HG03196 (cell line): ENCODE results near the gene RPTOR.
"Not testable (repeated sequence)": the region's sequence is repeated elsewhere in the genome, so short reads cannot be mapped to it uniquely, and the experiment has no call there.

Experiments used
- ATAC-seq: cut with Tn5 transposase; IDR thresholded peaks from one replicate; pipeline ENCODE4 v1.9.1; 2021; ENCODE audit not compliant: unreplicated experiment

RPTOR gene

DNA sequence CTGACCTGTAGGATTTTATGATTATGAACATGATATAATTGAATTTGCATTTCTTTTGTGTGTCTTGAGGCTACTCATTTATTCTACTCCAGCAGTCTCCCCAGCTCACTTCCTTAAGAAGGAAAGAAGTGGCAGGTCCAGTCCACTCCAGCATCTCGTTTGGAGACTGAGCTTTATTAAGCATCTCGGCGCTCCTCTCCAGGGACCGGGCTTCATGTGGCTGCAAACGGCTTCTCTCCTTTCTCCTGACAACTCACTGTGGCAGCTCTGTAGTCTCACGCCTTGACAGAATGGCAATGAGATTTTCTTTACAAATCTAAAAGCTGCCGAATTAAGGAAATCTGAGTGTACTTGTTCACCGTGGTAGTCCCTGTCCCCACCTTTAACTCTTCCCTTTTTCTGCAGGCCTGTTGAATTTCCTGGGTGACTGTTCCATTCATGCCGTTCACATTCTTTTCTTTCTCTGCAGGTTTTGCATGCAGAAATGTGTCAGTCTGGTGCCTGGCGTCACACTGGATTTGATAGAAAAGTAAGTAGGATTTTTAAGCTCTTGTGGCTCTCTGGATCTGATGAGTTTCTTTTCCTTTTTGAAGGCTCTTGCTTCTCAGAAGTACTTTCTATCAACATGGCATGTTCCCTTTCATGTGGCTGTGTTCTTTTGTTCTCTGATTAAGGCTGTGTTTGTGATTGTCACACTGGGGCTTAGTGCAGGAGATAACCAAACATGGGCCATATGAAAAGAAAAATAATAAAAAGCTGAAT, 246.5 kb downstream of the RPTOR start:
- no peak for ATAC-seq

DNA sequence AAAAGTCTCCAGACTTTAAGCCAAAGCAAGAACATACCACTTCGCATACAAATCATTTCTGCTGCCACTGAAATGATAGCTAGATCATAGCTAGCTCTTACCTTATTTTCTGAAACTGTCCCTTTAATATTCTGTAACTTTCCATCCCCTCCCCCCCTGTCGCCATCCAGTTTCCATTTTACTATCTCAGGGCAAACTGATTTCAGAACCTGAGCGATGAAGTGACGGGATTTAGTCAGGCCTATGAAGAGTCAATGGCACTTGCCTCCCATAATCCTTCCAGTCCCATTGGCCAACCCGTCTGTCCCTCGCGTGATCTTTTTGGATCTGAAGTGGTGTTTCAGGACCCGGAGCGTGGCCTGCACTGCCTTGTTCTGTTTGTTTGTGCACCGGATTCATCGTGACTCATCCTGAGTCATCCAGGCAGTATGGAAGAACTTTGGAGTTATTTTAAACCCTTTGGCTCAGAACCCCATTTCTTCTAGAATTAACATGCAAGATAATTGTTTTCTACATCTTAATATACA, 247.2 kb downstream of the RPTOR start:
- no peak for ATAC-seq

DNA sequence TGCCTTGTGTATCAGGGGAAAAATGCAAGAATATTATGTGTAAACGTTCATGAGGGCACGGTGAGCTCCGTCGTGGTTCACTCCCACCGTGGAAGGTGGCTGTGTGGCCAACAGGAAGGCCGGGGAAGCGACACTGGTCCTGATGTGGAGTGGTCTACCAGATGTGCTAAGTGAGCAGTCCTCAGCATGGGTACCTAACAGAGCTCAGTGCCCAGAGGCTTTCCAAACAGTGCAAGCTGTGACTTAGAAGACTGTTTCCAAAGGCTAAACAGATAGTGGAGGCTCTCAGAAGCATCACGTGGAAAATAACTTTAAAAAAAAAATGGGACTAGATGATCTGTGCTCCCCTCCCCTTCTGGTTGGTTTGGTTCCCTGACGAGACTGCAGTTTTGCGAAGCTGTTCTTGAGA, 247.7 kb downstream of the RPTOR start:
- ATAC-seq: no peak

DNA sequence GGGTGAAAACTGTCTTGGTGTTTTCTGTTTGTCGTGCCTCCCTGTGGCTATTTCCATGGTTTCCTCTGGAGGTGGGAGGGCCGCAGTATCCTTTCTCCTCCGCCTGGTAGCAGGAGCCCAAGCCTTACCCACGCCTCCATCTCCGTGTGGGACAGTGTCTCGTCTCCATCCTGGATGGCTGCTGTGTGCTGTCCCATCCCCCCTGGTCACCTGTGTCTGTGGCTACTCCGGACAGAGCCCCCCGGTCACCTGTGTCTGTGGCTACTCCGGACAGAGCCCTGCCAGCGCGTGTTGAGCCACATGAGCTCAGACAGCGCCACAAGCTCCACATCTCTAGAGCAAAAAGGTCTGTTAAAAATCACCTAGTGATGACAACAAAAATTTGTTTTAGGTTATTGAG, 248.8 kb downstream of the RPTOR start:
- no peak for ATAC-seq

DNA sequence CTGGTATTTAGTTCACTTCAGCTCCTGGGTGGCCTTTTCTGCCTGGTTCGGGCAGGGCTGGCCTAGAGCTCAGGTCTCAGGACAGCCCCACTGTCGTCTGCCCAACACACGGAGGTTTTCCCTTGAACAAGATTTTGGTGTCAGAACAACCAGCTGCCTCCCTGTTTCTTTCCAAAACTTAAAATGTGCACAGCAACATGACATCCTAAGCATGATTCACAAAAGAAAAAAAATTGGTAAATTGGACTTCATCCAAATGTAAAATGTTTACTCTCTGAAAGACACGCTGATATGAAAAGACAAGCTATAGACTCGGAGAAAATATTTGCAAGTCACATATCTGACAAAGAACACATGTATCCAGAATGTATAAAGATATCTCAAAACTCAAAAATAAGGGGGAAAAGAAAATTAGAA, 249.2 kb downstream of the RPTOR start:
- ATAC-seq: no peak

DNA sequence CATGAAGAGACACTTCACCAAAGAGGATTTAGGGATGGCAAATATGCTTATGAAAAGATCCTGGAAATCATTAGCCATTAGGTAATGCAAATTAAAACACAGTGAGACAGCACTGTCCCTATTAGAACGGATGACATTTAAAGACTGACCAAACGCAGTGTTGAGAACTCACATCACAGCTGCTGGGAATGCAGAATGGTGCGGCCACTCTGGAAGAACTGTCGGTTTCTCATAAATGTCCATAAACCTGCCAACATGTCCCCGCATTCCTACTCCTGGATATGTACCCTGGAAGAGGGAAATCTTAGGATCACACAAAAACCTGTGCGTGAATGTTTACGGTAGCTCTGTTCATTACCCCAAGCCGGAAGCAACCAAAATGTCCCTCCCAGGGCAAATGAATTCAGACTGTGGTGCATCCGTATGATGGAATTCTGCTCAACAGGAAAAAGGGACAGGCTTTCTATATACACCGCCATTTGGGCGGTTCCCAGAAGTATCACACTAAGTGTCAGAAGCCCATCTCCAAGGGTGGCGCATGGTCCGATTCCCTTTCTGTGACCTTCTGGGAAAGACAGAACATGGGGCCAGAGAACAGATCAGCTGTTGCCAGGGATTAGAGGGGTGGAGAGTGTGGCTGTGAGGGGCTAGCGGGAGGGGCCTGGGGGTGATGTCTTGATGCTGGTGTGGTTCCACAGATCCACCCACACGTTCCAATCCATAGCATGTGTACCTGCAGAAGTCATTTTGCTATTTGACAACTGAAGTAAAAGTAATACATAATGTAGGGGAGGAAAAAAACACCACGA, 249.8 kb downstream of the RPTOR start:
- ATAC-seq: no peak

DNA sequence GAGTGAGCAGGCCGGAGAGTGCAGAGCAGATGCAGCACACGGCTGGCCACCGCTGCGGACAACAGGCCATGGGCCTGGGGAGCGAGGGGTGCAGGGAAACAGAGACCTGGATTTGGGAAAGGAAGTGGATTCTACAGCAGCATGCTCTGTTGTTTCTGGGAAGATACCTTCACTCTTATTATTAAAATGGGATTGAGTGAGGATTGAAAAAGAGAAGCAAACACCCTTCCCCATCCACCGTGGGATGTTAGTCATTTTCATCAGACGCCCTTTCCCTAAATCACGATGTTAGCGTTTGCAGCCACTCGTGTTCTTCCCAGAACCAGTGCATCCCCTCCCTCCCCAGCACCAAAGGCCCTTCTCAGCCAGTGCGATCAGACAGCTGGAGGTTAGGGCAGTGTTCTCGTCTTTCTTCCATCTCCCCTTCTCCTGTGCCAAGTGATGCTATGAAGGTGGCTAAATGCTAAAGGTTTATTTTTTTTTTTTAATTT, 250.5 kb downstream of the RPTOR start:
- no peak for ATAC-seq

DNA sequence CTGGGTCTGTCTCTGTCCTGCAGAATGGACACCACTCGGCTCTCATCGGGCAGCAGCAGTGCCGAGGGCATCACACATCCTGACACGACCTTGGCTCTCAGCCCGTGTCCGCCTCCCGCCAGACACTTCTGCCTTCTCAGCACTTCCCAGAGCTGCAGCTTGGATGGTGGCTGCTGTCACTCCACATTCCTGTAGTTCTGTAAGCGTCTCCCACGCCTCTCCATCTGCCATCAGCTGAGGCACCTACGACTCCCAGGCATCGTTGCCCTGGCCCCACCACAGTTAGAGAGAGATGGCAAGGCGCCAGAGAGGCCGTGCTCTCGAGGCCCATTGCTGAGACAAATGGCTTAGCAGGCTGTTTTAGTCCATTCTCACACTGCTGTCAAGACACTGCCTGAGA, 251.1 kb downstream of the RPTOR start:
- no peak for ATAC-seq

DNA sequence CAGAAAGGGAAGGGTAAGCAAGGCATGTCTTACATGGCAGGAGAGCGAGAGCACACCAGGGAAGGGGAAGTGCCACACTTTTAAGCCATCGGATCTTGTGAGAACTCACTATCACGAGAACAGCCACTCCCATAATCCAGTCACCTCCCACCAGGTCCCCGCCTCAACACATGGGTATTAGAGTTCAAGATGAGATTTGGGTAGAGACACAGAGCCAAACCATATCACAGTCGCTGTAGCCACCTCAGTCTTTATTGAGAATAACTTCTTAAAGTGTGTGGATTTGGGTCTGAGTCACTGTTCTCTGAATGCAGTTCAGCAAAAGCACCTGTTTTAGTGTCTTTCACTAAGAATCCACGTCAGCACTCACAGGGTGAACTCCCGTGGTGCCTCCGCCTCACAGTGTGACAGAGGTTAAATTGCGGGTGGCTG, 251.8 kb downstream of the RPTOR start:
- no peak for ATAC-seq

DNA sequence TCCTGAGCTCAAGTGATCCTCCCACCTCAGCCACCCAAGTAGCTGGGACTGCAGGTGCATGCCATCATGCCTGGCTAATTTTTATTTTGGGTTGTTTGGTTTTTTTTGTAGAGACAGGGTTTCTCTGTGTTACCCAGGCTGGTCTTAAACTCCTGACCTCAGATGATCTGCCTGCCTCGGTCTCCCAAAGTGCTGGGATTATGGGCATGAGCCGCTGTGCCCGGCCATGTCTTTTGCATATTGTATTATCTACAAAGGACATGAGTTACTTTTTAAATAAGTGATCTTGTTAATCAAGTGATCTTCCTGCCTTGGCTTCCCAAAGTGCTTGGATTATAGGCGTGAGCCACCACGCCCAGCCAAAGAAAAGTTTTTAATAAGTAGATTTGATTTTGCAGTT, 252.6 kb downstream of the RPTOR start:
- not testable (repeated sequence) for ATAC-seq

DNA sequence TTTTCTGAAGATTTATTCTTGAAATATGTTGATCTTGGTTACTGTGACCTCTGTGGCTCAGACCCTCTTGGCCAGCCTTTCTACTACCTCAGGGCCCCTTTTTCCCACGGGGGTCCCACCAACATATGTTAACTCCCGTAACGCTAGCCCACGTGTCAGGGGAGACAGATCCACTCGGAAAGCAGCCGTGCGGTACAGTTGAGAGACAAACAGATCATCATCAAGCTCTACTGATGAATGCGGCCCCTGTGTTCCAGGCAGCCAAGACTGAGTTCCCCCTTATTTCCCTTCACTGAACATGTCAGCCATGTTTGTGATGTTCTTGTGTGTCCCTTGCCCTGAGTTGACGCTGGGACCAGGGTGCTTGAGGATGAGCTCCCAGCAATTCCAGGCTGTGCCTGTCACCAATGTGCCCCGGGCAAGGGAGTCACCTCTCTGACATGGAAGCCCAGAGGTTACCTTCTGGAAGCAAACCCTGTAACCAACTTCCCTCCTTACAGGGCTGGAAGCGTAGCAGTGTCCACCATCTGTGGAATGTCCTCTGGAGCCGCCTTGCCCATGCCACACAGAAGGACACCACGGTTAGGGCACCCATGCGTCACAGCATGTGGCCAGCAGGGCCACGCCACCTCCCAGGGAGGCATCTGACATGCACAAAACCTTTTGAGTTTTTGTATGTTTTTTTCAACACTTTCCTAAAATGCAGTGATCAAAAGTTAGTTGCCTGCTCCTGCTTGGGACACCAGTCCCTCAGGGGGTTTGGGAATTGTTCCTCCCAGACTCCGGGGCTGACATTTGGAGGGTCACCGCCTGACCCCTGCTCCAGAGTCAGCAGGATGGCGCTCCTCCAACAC, 253.3 kb downstream of the RPTOR start:
- no peak for ATAC-seq

DNA sequence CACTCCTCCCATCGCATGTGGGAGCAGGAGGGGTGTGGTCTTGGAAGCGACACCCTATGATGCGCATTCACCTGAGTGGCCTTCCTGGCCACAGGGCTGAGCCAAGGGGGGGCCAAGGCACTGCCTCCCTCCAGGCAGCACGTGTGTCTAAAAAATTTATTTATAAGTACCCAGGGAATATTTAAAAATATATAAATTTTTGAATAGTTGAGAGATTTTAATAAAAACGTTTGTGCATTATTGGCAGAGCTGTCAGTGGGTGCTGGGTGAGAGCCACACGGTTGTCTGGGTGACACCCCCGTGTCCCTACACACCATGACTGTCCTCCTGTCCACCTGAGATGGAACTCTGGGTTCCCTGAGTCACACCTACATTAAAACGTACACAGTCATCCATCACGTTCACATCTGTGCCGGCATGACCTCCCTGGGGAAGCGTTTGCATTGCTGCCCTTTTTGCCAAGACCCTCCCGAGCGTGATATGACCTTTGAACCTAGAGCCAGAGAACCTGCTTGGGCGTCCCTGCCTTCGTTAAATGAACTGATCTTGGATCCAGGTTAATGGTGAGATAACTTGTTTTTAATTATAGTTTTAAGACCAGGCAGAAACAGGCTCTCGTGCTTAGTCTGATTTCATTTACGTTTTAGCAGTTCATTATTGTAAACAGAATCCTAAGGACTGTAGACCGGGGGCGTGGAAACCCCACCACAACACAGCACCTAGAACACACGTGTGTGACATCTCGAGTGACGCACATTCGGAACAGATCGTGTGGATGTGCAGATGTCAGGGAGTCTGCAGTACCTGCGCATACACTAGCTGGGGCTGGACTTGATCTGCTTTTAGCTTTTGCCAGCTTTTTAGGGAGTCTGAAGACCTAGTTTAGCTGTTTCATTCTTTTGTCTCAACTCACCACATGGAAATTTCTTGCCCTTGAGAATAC, 254.2 kb downstream of the RPTOR start:
- ATAC-seq: no peak

DNA sequence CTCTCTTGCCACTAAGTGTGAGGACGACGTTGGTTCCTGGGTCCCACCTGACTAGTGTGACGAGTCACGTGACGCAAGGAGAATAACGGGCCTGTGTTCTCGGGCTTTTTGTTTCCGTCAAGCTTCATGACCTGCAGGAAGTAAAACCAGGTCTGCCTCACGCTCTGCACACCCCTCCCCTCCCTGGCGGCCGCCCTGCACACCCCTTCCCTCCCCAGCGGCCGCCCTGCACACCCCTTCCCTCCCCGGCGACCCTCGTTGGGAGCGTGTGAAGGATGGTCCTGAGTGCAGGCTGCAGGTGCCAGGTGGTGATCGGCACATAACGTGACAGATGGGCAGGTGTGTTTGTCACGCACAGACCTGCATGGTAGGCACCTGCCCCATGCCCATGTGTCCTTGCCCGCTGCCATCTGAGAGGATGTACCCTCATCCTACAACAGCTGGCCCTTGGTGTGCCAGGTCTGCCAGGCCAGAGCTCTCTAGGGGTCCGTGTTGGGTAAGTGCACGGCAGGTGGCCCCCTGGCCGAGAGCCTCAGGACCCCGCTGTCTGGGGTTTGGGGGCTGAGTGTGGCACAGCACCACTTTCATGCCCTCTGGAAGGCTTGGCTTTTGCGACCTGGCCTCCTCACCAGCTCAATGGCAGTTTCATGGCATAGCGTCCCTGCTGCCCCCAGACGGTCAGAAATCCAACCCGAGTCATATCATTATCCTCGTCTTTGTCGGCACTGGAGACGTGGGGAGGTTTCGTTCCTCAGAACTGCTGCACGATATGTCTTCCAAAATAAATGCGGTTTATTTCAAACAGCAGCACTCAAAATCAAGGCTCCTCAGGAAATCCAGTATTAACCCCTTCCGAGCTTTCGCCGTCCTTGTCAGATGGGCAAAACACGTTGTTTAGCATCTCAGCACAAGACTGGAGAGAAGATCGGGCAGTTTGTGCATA, 255.2 kb downstream of the RPTOR start:
- ATAC-seq: no peak

DNA sequence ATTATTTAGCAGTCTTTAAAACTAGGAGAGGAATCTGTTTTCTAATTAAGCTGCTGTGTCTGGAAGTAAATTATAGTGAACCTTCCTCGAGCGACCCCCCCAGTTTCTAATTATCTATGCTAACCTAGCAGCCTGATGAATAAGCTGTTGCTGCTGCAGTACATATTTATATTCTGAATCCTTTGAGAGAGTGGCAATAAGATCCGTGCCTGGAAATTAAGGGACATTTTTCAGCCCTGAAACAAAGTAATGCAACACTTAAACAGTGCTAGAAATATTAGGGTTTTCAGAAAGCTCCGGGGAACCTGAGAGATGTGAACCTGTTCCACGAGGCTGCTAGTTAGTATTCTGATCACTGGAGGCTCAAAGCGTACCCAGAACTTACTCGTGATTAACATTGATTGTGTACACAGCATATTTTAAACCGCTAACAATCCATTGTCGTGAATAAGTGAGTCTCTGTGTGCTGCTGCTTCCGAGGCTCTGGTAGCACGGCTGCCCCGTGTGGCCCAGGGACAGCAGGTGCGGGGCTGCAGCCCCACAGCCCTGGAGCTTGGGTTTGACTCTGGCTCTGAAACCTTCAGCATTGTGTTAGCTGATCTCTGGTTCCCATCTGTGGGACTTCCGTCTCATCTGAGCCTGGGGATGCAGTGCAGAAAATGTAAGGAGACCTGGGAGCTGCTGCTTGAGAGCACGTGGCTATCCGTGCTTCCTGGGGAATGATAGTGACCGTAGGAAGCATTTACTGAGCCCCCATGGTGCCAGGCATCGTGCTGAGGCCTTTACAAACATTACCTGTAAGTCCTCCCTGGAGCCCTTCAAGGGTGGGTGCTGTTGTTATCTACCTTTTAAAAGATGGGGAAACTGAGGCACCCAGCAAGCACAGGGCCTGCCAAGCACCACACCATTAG, 256.1 kb downstream of the RPTOR start:
- ATAC-seq: no peak

DNA sequence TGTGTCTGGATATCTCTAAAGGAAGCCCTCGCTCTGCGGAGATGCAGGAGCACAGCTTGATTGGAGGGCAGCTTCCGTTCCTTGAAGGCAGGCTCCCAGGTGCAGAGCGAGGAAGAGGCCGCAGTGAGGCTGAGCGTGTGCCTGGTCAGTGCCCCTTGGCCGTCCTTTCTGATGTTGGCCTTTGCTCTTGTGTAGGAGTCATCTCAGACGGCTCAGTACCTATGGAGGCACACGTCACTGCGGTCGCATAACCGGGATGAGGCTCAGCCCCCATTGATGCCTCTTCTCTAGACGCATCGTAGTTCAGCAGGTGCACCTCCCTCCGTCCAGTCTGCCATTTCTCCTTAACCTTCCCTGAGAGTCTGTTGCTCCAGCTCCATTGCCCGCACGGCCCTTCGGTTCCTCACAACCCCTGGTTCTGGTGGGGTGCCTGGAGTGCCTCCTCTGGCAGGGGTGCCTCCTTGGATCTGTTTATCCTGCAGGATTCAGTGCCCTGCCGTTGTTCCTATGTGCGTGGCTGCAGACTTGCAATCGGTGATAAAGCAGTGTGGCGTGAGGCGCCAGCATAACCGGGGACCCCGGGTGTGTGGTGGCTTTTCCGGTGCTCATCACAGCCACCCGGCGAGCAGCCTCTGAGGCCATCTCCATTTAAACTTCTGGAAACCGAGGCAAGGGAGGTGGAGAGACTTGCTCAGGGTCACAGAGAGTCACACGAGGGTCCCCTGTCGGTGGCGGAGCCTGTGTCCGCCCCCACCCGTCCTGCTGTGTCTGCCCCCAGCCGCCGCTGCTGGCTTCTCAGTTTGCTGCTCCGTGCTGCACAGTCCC, 258.2 kb downstream of the RPTOR start:
- no peak for ATAC-seq

DNA sequence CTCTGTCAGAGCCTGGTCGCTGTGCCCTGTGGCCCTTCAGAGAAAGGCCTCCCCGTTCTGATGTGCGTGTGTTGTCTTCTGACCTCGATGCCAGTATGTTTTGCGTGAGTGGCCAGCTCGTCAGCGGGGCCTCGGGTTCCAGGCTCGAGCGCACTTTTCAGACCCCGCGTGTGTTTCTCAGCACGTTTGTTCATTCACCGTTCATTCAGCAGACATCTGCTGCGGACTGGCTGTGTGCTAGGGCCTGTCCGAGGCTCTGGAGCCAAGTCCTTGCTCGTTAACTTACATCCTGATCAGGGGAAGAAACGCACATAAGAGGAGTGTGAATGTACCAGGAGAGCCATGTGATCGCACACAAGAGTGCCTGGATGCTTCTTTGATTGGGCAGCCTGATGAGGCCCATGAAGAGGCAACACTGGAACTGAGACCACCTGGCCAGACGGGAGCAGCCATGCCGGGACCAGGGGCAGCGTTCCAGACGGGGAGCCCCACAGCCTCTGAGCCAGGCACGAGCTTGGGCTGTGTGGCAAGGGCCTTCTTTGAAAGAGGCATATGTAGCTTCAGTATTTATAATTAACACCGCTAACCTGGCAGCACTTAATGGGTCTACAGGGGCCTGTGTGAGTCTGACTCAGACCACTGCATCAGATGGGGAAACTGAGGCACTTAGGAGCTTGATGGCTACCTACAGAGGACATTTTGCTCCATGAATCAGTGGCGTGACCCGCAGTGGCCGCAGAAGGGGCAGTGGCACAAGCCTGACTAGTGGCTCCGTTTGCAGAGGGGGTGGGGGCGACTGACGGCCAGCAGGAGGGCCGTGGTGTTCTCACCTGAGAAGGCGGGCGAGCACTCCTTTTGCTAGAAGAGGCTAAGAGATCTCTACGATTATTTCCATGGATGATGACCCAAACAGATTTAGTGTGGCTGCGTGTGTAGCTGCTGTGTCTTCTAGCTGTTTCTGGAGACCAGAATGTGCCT, 259.1 kb downstream of the RPTOR start:
- ATAC-seq: no peak
